CD4-positive, alpha-beta T cell (primary cell): ENCODE results near the gene AZIN2. TPM values are rescaled to one million over a fixed set of nuclear protein-coding genes. Genes with fewer than 3 reads are reported as not detected.

Experiments
- ATAC-seq: fragments of 200-7000 bp; cut with Tn5 transposase; one replicate; pipeline ENCODE4 v1.10.0; 2022; ENCODE audit warnings: mild to moderate bottlenecking; ENCODE audit not compliant: poor library complexity
- CTCF ChIA-PET: fragments of 350-600 bp; sonication (Branson Sonifier 250); formaldehyde crosslinking; loops from one replicate; lab custom pipeline; 2021; ENCODE audit warnings: antibody characterized with exemption, inconsistent platforms; lab: Charles Lee
- POLR2A ChIA-PET: fragments of 350-600 bp; sonication (Branson Sonifier 250); formaldehyde crosslinking; loops from one replicate; lab custom pipeline; 2021; ENCODE audit warnings: antibody characterized with exemption, inconsistent platforms; lab: Charles Lee
- DNase-seq, 14 experiments: peaks; one replicate each; pipeline ENCODE4 v3.0.0-alpha.2; 2013 to 2020; ENCODE audit warnings: mixed read lengths in 2 of 14
- H3K27ac ChIP-seq, 2 donors: one replicate each; pipeline versions ENCODE4 v1.5.1 to v1.7.0; 2013; ENCODE audit warnings: low read length in 2 of 2, low read depth in 1 of 2, mild to moderate bottlenecking in 1 of 2
- H3K27me3 ChIP-seq, 2 experiments: 1 replicate in 1 of 2; 2 replicates in 1 of 2; pipeline versions ENCODE4 v1.6.1 to v1.7.0; 2013; ENCODE audit warnings: low read length in 2 of 2, control low read depth in 1 of 2, mild to moderate bottlenecking in 1 of 2, moderate library complexity in 1 of 2; ENCODE audit not compliant: insufficient read depth in 2 of 2, control insufficient read depth in 1 of 2
- H3K36me3 ChIP-seq: one replicate; pipeline ENCODE4 v1.6.1; 2013; ENCODE audit warnings: low read length, control low read depth; ENCODE audit not compliant: insufficient read depth
- H3K4me1 ChIP-seq: one replicate; pipeline ENCODE4 v1.6.1; 2013; ENCODE audit warnings: low read length, control low read depth; ENCODE audit not compliant: insufficient read depth
- H3K4me3 ChIP-seq: one replicate; pipeline ENCODE4 v1.5.1; 2013; ENCODE audit warnings: mild to moderate bottlenecking, low read length, moderate library complexity
- H3K9me3 ChIP-seq, 2 experiments: 1 replicate in 1 of 2; 2 replicates in 1 of 2; pipeline versions ENCODE4 v1.6.1 to v1.7.0; 2013; ENCODE audit warnings: low read length in 2 of 2, mild to moderate bottlenecking in 2 of 2, control low read depth in 1 of 2, moderate library complexity in 1 of 2; ENCODE audit not compliant: control insufficient read depth in 1 of 2, insufficient read depth in 1 of 2
- H3K27ac Mint-ChIP-seq: one replicate; pipeline ENCODE4 v1.8.0; 2020; ENCODE audit warnings: mixed read lengths
- H3K27me3 Mint-ChIP-seq: one replicate; pipeline ENCODE4 v1.8.0; 2021; ENCODE audit warnings: mixed read lengths
- H3K36me3 Mint-ChIP-seq: one replicate; pipeline ENCODE4 v1.8.0; 2021; ENCODE audit warnings: low read depth, mixed read lengths
- H3K4me1 Mint-ChIP-seq: one replicate; pipeline ENCODE4 v1.8.0; 2021; ENCODE audit warnings: low read depth, mixed read lengths
- H3K4me3 Mint-ChIP-seq: one replicate; pipeline ENCODE4 v1.8.0; 2020; ENCODE audit warnings: mild to moderate bottlenecking, mixed read lengths
- H3K9me3 Mint-ChIP-seq: one replicate; pipeline ENCODE4 v1.8.0; 2020; ENCODE audit warnings: mixed read lengths
- intact Hi-C, 2 experiments: fragments of 100-400 bp; cut with DNase I in 1 of 2; cut with micrococcal nuclease in 1 of 2; formaldehyde crosslinking; loops; one replicate each; pipeline versions ENCODE4 v1.15.1 to v1.9.0; 2023 to 2025; cut with DNase I, micrococcal nuclease
- total RNA-seq, 174 experiments: library from RNA in 2 of 174; stranded (reverse) in 2 of 174; gene quantifications; one replicate each; pipeline ENCODE4 v1.2.3 and lab custom pipeline; 2021 to 2026
- TF ChIP-seq, protein P1 (sequence below): fragments of 200-600 bp; IDR thresholded peaks from one replicate; pipeline ENCODE4 v1.8.0; 2022; ENCODE audit warnings: antibody characterized with exemption, mild to moderate bottlenecking

The AZIN2 gene
- total RNA-seq, 2 experiments from 2014 or later = 4.6 to 4.9 TPM

DNA sequence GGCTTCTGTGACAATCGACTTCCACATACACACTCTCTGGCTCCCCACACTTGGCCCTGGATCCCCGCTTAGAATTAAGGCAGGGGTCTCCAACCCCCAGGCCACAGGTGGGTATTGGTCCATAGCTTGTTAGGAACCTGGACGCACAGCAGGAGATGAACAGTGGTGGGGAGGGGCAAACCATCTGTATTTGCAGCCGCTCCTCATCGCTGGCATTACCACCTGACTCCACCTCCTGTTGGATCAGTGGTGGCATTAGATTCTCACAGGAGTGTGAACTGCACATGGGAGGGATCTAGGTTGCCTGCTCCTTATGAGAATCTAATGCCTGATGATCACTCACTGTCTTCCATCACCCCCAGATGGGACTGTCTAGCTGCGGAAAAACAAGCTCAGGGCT is 84.9 kb downstream of the AZIN2 start:
- ATAC-seq (no peak), DNase-seq (no peak)
- CTCF ChIA-PET = interaction anchor here (1.2 kb wide), 1 partner anchor 18 kb away, joined by 3 read pairs; no protein-coding TSS in a partner anchor
- H3K36me3 ChIP-seq = peaks cover 26% of the 10 kb centered on the region
- H3K9me3 Mint-ChIP-seq = no peaks in the 10 kb centered on the region
- H3K4me3 Mint-ChIP-seq = no peak overlapping the region
- peaks cover 56% of the 10 kb centered on the region for H3K36me3 Mint-ChIP-seq
- intact Hi-C loops = no loop called here
- TF ChIP-seq, protein P1, sequence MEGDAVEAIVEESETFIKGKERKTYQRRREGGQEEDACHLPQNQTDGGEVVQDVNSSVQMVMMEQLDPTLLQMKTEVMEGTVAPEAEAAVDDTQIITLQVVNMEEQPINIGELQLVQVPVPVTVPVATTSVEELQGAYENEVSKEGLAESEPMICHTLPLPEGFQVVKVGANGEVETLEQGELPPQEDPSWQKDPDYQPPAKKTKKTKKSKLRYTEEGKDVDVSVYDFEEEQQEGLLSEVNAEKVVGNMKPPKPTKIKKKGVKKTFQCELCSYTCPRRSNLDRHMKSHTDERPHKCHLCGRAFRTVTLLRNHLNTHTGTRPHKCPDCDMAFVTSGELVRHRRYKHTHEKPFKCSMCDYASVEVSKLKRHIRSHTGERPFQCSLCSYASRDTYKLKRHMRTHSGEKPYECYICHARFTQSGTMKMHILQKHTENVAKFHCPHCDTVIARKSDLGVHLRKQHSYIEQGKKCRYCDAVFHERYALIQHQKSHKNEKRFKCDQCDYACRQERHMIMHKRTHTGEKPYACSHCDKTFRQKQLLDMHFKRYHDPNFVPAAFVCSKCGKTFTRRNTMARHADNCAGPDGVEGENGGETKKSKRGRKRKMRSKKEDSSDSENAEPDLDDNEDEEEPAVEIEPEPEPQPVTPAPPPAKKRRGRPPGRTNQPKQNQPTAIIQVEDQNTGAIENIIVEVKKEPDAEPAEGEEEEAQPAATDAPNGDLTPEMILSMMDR = no peak
- no peak overlapping the region for H3K27ac Mint-ChIP-seq
- POLR2A ChIA-PET = no interaction called here
- no peaks in the 10 kb centered on the region for H3K4me1 Mint-ChIP-seq
- no peak overlapping the region for H3K27ac ChIP-seq
- H3K27me3 ChIP-seq = no peaks in the 10 kb centered on the region
- no peaks in the 10 kb centered on the region for H3K4me1 ChIP-seq
- no peaks in the 10 kb centered on the region for H3K9me3 ChIP-seq
- no peak overlapping the region for H3K4me3 ChIP-seq
- no peaks in the 10 kb centered on the region for H3K27me3 Mint-ChIP-seq

DNA sequence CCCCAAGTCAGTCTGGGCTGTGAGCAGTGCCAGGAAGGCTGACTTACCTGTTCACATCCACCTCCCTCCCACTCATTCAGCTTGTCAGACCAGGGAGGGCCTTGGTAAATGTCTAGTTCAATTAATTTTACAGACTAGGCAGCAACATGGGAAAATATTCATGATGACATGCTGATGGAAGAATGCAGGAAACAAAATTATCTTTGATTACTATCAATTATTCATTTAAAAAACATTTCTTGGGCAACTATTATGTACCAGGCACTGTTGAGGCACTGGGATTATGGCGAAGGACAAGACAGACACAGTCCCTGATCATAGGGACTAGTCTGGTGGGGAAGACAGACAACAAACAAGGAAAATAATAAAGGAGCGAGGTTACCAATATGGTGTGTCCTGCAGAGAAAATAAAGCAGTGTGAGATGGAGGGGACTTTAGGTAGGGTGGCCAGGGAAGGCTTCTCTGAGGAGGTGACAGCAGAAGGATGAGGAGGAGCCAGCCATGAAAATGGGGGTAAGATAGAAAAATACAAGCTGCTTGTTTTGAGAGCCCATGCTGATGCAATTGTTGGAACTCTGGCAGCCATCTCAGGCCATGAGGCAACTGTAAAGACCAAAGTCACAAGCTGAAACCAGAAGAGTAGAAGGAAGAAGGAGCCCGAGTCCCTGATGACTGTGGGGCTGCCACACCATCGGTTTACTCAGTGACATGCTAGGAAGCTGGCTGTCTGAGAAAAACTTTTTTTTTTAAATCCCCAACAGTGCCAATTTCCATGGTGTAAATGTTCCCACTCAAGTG is 86.9 kb downstream of the AZIN2 start:
- ATAC-seq (no peak), DNase-seq (no peak)
- peaks cover 7% of the 10 kb centered on the region for H3K4me1 Mint-ChIP-seq
- TF ChIP-seq, protein P1 = no peak
- H3K9me3 Mint-ChIP-seq = no peaks in the 10 kb centered on the region
- H3K4me3 Mint-ChIP-seq = no peak overlapping the region
- H3K27ac Mint-ChIP-seq = no peak overlapping the region
- Histone ChIP-seq H3K36me3 (peaks cover 29% of the 10 kb centered on the region), H3K4me1 (peaks cover 7% of the 10 kb centered on the region), H3K27me3 (no peaks in the 10 kb centered on the region), H3K9me3 (no peaks in the 10 kb centered on the region), H3K4me3 (no peak overlapping the region), H3K27ac (no peak overlapping the region)
- CTCF ChIA-PET = interaction anchor here (1.1 kb wide), 1 partner anchor 41 kb away, joined by 3 read pairs; no protein-coding TSS in a partner anchor
- POLR2A ChIA-PET = no interaction called here
- intact Hi-C loops = no loop called here
- H3K36me3 Mint-ChIP-seq = peaks cover 51% of the 10 kb centered on the region
- no peaks in the 10 kb centered on the region for H3K27me3 Mint-ChIP-seq

DNA sequence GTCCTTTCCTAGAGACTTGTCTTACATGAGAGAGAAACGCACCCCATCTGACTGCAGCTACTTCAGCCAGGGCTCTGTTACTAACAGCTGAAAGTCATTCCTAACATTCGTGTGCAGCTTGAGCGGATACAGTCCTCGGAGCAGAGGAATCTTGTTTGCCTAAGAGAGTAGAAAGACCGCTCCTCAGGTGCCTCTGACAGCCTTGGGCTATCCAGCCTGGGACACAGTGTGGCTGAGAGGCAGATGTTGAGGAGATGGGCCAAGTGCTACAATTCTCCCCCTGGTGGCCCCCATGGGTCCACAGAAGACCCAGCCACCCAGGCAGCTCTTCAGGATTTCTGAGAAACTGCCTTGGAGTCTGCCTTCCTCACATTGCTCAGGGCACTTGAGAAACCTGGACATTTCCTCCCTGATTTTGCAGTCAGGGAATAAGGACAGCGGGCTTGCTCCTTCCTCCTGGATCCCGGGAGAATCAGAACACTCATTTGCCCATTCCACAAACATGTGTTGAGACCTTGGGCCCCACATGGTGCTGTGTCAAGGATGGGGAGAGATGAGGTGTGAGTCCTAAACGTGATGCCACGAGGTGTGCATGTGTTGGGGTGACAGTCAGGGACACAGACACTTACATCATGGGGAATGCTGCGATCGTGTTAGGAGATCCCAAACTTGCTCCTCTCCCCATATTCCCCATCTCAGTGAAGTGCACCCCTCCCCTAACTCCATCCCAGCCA is 87.8 kb downstream of the AZIN2 start:
- no peak for DNase-seq
- ChIA-PET POLR2A (no interaction called here), CTCF (interaction anchor here (1.1 kb wide), 1 partner anchor 42 kb away, joined by 3 read pairs; no protein-coding TSS in a partner anchor)
- Mint-ChIP-seq H3K9me3 (no peaks in the 10 kb centered on the region), H3K4me3 (no peak overlapping the region), H3K27me3 (no peaks in the 10 kb centered on the region), H3K36me3 (peaks cover 54% of the 10 kb centered on the region), H3K4me1 (peaks cover 7% of the 10 kb centered on the region), H3K27ac (no peak overlapping the region)
- Histone ChIP-seq H3K4me3 (no peak overlapping the region), H3K4me1 (peaks cover 7% of the 10 kb centered on the region), H3K9me3 (no peaks in the 10 kb centered on the region), H3K27ac (no peak overlapping the region), H3K36me3 (peaks cover 25% of the 10 kb centered on the region), H3K27me3 (no peaks in the 10 kb centered on the region)
- intact Hi-C loops = no loop called here
- ATAC-seq = no peak
- TF ChIP-seq, protein P1 = no peak
